HCT116 (cell line): ENCODE measurements around the gene PEMT. TPM values are rescaled to one million over a fixed set of nuclear protein-coding genes. Genes with fewer than 3 reads are reported as not detected.

Experiments used
- ATAC-seq: fragments of 200-7000 bp; cut with Tn5 transposase; 2 replicates; pipeline ENCODE4 v1.9.1; 2020; ENCODE audit warnings: mild to moderate bottlenecking, moderate library complexity
- BruUV-seq: library from RNA; stranded (reverse); fragments of 400-500 nt; replicated peaks from 2 replicates; lab custom pipeline; 2021; lab: Mats Ljungman, UMichigan
- CTCF ChIA-PET: fragments of 300-600 bp; sonication (Branson Sonifier 250); formaldehyde crosslinking; loops from one replicate; lab custom pipeline; 2021; ENCODE audit warnings: antibody characterized with exemption; lab: Charles Lee
- POLR2A ChIA-PET: fragments of 300-600, 350-600 bp; sonication (Branson Sonifier 250); formaldehyde crosslinking; loops from one replicate; lab custom pipeline; 2021; ENCODE audit warnings: antibody characterized with exemption; lab: Charles Lee
- RAD21 ChIA-PET, 2 experiments: fragments of 300-600 bp; sonication (Branson Sonifier 250); formaldehyde crosslinking; loops; one replicate each; lab custom pipeline; 2023; ENCODE audit warnings: low total read pairs in 2 of 2; ENCODE audit not compliant: uncharacterized antibody in 2 of 2, unreplicated experiment in 2 of 2, low non-redundant PET in 1 of 2; lab: Charles Lee
- DNase-seq: peaks from one replicate; pipeline ENCODE4 v3.0.0-alpha.2; 2010; ENCODE audit warnings: low read depth, low spot score
- H2AFZ ChIP-seq: fragments of 200-600 bp; shearing (Covaris generic), sonication (generic); 2 replicates; pipeline ENCODE4 v1.6.1; 2017; ENCODE audit warnings: low read depth, mixed run types, mixed read lengths, antibody characterized with exemption, low read length; ENCODE audit not compliant: poor library complexity, severe bottlenecking
- H3K27ac ChIP-seq: 2 replicates; pipeline ENCODE4 v1.5.1; 2012; ENCODE audit warnings: low read depth, low read length
- H3K27me3 ChIP-seq: fragments of 200-600 bp; sonication (generic); 2 replicates; pipeline ENCODE4 v1.6.1; 2016; ENCODE audit warnings: mixed run types, low read length, mixed read lengths; ENCODE audit not compliant: insufficient read depth
- H3K36me3 ChIP-seq, 2 experiments: fragments of 200-500 bp in 1 of 2; fragments of 200-600 bp in 1 of 2; sonication (Bioruptor generic) in 1 of 2; sonication (generic) in 1 of 2; 2 replicates each; pipeline versions ENCODE4 v1.5.1 to v1.6.1; 2014 to 2016; ENCODE audit warnings: low read length in 2 of 2, inconsistent platforms in 1 of 2, mixed read lengths in 1 of 2, mixed run types in 1 of 2; ENCODE audit not compliant: insufficient read depth in 2 of 2, control insufficient read depth in 1 of 2
- H3K4me1 ChIP-seq, 2 experiments: fragments of 200-600 bp in 1 of 2; sonication (generic) in 1 of 2; 2 replicates each; pipeline versions ENCODE4 v1.5.1 to v1.6.1; 2012 to 2017; ENCODE audit warnings: low read length in 2 of 2, inconsistent platforms in 1 of 2, mild to moderate bottlenecking in 1 of 2, mixed read lengths in 1 of 2, mixed run types in 1 of 2, moderate library complexity in 1 of 2; ENCODE audit not compliant: insufficient read depth in 2 of 2, control insufficient read depth in 1 of 2
- H3K4me2 ChIP-seq: fragments of 200-600 bp; sonication (generic); 2 replicates; pipeline ENCODE4 v1.6.1; 2017; ENCODE audit warnings: mixed run types, low read length, mixed read lengths
- H3K4me3 ChIP-seq, 2 experiments: fragments of 200-600 bp in 1 of 2; sonication (generic) in 1 of 2; replicated peaks in 1 of 2; 2 replicates each; pipeline ENCODE4 v1.5.1; 2011 to 2016; ENCODE audit warnings: low read length in 2 of 2, control low read depth in 1 of 2, low read depth in 1 of 2, mild to moderate bottlenecking in 1 of 2, mixed read lengths in 1 of 2, mixed run types in 1 of 2
- H3K79me2 ChIP-seq: fragments of 200-600 bp; sonication (generic); 2 replicates; pipeline ENCODE4 v1.6.1; 2017; ENCODE audit warnings: mild to moderate bottlenecking, mixed run types, low read length, moderate library complexity, mixed read lengths; ENCODE audit not compliant: insufficient read depth
- H3K9ac ChIP-seq: fragments of 200-600 bp; sonication (generic); 2 replicates; pipeline ENCODE4 v1.6.1; 2016; ENCODE audit warnings: low read length, mixed read lengths
- H3K9me2 ChIP-seq: fragments of 200-600 bp; sonication (generic), shearing (Covaris generic); 2 replicates; pipeline ENCODE4 v1.6.1; 2017; ENCODE audit warnings: mixed run types, mild to moderate bottlenecking, moderate library complexity; ENCODE audit not compliant: insufficient read depth
- H3K9me3 ChIP-seq, 2 experiments: fragments of 200-500 bp in 1 of 2; fragments of 200-600 bp in 1 of 2; sonication (Bioruptor generic) in 1 of 2; sonication (generic) in 1 of 2; 2 replicates each; pipeline ENCODE4 v1.6.1; 2014 to 2017; ENCODE audit warnings: low read length in 2 of 2, mixed read lengths in 2 of 2, inconsistent platforms in 1 of 2, low read depth in 1 of 2, mild to moderate bottlenecking in 1 of 2, mixed run types in 1 of 2, moderate library complexity in 1 of 2; ENCODE audit not compliant: control insufficient read depth in 1 of 2, insufficient read depth in 1 of 2
- H4K20me1 ChIP-seq: fragments of 200-600 bp; sonication (generic), shearing (Covaris generic); 2 replicates; pipeline ENCODE4 v1.6.1; 2017; ENCODE audit warnings: mixed run types, mild to moderate bottlenecking, moderate library complexity; ENCODE audit not compliant: insufficient read depth
- CBX3 ChIP-seq: IDR thresholded peaks from 2 replicates; pipeline ENCODE4 v1.6.1; 2012; ENCODE audit warnings: low read depth
- EGR1 ChIP-seq: IDR thresholded peaks from 2 replicates; pipeline ENCODE4 v1.6.1; 2012; ENCODE audit warnings: low read depth
- ELF1 ChIP-seq: IDR thresholded peaks from 2 replicates; pipeline ENCODE4 v1.6.1; 2012; ENCODE audit warnings: low read depth, borderline replicate concordance
- EZH2 ChIP-seq: fragments of 200-600 bp; sonication (generic); IDR thresholded peaks from 2 replicates; pipeline ENCODE4 v1.6.1; 2017; ENCODE audit warnings: antibody characterized with exemption, mixed run types
- EZH2phosphoT487 ChIP-seq: fragments of 200-600 bp; IDR thresholded peaks from 2 replicates; pipeline ENCODE4 v1.6.1; 2018; ENCODE audit warnings: antibody characterized with exemption, borderline replicate concordance
- FOSL1 ChIP-seq: IDR thresholded peaks from 2 replicates; pipeline ENCODE4 v1.6.1; 2012; ENCODE audit warnings: low read depth
- JUND ChIP-seq: IDR thresholded peaks from 2 replicates; pipeline ENCODE4 v1.6.1; 2012
- RAD21 ChIP-seq: IDR thresholded peaks from 2 replicates; pipeline ENCODE4 v1.6.1; 2012; ENCODE audit warnings: low read depth, mild to moderate bottlenecking
- SIN3A ChIP-seq: IDR thresholded peaks from 2 replicates; pipeline ENCODE4 v1.6.1; 2012; ENCODE audit warnings: low read depth
- SRF ChIP-seq: IDR thresholded peaks from 2 replicates; pipeline ENCODE4 v1.6.1; 2012; ENCODE audit warnings: low read depth
- TCF7L2 ChIP-seq: IDR thresholded peaks from 2 replicates; pipeline ENCODE4 v1.7.0; 2011; ENCODE audit warnings: borderline replicate concordance, inconsistent platforms; ENCODE audit not compliant: insufficient read depth, insufficient read length; ENCODE audit errors: extremely low read depth
- YY1 ChIP-seq: IDR thresholded peaks from 2 replicates; pipeline ENCODE4 v1.6.1; 2011; ENCODE audit warnings: low read length, low read depth, moderate library complexity, mild to moderate bottlenecking; ENCODE audit not compliant: insufficient replicate concordance; ENCODE audit errors: extremely low read depth
- ZFX ChIP-seq: fragments of 450-650 bp; IDR thresholded peaks from 2 replicates; pipeline ENCODE4 v1.6.1; 2017
- ZNF274 ChIP-seq: fragments of 200-500 bp; sonication (Bioruptor generic); IDR thresholded peaks from 2 replicates; pipeline ENCODE4 v1.6.1; 2014; ENCODE audit warnings: mild to moderate bottlenecking, low read depth, low read length, inconsistent platforms
- intact Hi-C: fragments of 100-400 bp; cut with micrococcal nuclease; formaldehyde crosslinking; loops from 2 replicates; pipeline ENCODE4 v1.10.0; 2022
- total RNA-seq: library from RNA; stranded (reverse); gene quantifications from one replicate; pipeline ENCODE4 v1.2.1, GENCODE V29; 2021; ENCODE audit not compliant: unreplicated experiment
- TF ChIP-seq, protein P1 (sequence below): IDR thresholded peaks from 2 replicates; pipeline ENCODE4 v1.6.1; 2011; ENCODE audit warnings: mild to moderate bottlenecking, low read length, moderate library complexity; ENCODE audit not compliant: insufficient replicate concordance; ENCODE audit errors: extremely low read depth
- TF ChIP-seq, protein P2 (sequence below): IDR thresholded peaks from 2 replicates; pipeline ENCODE4 v1.6.1; 2012
- TF ChIP-seq, protein P3 (sequence below): IDR thresholded peaks from 2 replicates; pipeline ENCODE4 v1.6.1; 2012
- TF ChIP-seq, protein P4 (sequence below): IDR thresholded peaks from 2 replicates; pipeline ENCODE4 v1.6.1; 2012; ENCODE audit warnings: low read depth

The PEMT gene
- total RNA-seq, 1 experiment from 2014 or later: 52.1 TPM

DNA sequence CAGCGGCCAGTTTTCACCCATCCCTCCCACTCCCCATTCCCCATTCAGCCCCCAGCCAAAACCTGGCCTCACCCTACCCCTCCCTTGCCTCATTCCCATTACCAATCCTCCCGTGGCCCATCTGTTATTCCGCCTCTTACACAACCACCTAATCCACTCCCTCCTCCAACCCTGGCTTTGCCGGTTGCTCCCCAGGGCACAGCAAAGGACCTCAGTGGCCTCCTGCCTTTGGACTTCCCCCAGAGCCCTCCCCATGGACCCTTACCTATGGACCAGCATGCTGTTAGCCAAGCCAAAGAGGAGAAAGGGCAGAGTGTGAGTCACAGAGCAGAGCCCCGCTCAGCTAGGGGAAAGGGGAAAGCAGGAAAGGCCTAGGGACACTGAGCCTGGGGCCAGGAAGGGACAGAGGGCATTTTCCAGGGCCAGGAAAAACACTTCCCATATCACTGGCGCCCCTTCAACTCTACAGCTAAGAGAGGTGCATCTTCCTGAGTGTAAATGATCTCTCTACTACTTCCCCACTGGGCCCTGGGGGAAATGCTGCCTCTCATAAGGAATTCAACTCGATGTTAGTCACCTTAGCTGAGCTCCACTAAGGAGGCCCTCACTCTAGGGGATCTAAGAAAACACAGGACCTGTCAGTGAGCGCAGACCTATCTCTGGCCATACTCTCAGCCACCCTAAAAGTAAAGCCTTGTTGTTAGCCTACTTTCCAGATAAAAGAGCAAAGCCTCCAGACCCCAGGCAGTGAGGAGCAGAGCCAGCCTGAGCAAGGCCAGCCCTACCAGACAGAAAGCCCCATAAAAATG lies 10.6 kb downstream of the PEMT start:
- H3K9ac ChIP-seq: peak overlapping the region; percentile 39

More for the DNA sequence above, 10.6 kb downstream of the PEMT start:
- intact Hi-C loops: no loop called here
- TF ChIP-seq, protein P1, sequence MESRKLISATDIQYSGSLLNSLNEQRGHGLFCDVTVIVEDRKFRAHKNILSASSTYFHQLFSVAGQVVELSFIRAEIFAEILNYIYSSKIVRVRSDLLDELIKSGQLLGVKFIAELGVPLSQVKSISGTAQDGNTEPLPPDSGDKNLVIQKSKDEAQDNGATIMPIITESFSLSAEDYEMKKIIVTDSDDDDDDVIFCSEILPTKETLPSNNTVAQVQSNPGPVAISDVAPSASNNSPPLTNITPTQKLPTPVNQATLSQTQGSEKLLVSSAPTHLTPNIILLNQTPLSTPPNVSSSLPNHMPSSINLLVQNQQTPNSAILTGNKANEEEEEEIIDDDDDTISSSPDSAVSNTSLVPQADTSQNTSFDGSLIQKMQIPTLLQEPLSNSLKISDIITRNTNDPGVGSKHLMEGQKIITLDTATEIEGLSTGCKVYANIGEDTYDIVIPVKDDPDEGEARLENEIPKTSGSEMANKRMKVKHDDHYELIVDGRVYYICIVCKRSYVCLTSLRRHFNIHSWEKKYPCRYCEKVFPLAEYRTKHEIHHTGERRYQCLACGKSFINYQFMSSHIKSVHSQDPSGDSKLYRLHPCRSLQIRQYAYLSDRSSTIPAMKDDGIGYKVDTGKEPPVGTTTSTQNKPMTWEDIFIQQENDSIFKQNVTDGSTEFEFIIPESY: no peak
- TF ChIP-seq EGR1 (no peak), JUND (no peak), SRF (no peak), ELF1 (no peak), YY1 (no peak), TCF7L2 (no peak), ZNF274 (no peak), CBX3 (no peak), FOSL1 (no peak), EZH2phosphoT487 (no peak), ZFX (no peak), RAD21 (no peak), EZH2 (no peak), SIN3A (no peak)
- TF ChIP-seq, protein P2, sequence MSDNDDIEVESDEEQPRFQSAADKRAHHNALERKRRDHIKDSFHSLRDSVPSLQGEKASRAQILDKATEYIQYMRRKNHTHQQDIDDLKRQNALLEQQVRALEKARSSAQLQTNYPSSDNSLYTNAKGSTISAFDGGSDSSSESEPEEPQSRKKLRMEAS: no peak
- TF ChIP-seq, protein P3, sequence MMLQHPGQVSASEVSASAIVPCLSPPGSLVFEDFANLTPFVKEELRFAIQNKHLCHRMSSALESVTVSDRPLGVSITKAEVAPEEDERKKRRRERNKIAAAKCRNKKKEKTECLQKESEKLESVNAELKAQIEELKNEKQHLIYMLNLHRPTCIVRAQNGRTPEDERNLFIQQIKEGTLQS: no peak
- TF ChIP-seq, protein P4, sequence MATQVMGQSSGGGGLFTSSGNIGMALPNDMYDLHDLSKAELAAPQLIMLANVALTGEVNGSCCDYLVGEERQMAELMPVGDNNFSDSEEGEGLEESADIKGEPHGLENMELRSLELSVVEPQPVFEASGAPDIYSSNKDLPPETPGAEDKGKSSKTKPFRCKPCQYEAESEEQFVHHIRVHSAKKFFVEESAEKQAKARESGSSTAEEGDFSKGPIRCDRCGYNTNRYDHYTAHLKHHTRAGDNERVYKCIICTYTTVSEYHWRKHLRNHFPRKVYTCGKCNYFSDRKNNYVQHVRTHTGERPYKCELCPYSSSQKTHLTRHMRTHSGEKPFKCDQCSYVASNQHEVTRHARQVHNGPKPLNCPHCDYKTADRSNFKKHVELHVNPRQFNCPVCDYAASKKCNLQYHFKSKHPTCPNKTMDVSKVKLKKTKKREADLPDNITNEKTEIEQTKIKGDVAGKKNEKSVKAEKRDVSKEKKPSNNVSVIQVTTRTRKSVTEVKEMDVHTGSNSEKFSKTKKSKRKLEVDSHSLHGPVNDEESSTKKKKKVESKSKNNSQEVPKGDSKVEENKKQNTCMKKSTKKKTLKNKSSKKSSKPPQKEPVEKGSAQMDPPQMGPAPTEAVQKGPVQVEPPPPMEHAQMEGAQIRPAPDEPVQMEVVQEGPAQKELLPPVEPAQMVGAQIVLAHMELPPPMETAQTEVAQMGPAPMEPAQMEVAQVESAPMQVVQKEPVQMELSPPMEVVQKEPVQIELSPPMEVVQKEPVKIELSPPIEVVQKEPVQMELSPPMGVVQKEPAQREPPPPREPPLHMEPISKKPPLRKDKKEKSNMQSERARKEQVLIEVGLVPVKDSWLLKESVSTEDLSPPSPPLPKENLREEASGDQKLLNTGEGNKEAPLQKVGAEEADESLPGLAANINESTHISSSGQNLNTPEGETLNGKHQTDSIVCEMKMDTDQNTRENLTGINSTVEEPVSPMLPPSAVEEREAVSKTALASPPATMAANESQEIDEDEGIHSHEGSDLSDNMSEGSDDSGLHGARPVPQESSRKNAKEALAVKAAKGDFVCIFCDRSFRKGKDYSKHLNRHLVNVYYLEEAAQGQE: no peak
- ATAC-seq (peak; percentile 72), DNase-seq (no peak)
- H3K4me3 ChIP-seq: peak overlapping the region in 1 of 2 experiments; percentile 2; a peak in 1 of 4 replicates
- peak overlapping the region; percentile 35 for H3K27ac ChIP-seq
- ChIA-PET RAD21 (no interaction called here), POLR2A (no interaction called here), CTCF (no interaction called here)
- H3K27me3 ChIP-seq: no peaks in the 10 kb centered on the region
- no peaks in the 10 kb centered on the region; the same call in 1 of the 2 replicates for H3K79me2 ChIP-seq
- no TSS peak for BruUV-seq
- H3K36me3 ChIP-seq: no peaks in the 10 kb centered on the region
- H3K9me2 ChIP-seq: no peaks in the 10 kb centered on the region
- H3K4me2 ChIP-seq: peak overlapping the region; percentile 61
- H3K9me3 ChIP-seq: no peaks in the 10 kb centered on the region
- H3K4me1 ChIP-seq: peaks cover 10 to 28% of the 10 kb centered on the region in 2 experiments
- H4K20me1 ChIP-seq: no peaks in the 10 kb centered on the region
- no peak overlapping the region for H2AFZ ChIP-seq
